Sigmoid colon (tissue), 7 donors: Measurements from ENCODE around the gene MYLK. TPM values are rescaled to one million over a fixed set of nuclear protein-coding genes. Genes with fewer than 3 reads are reported as not detected.

Source experiments
- DNase-seq: peaks from one replicate; pipeline ENCODE4 v3.0.0-alpha.2; 2019
- H3K27ac ChIP-seq, 4 donors: fragments of 200-600 bp; sonication (generic); one replicate each; pipeline ENCODE4 v1.5.1; 2016 to 2019; ENCODE audit warnings: mild to moderate bottlenecking in 1 of 4
- H3K27me3 ChIP-seq, 3 donors: fragments of 200-600 bp; sonication (generic); one replicate each; pipeline ENCODE4 v1.5.1; 2019; ENCODE audit warnings: mild to moderate bottlenecking in 1 of 3
- H3K36me3 ChIP-seq, 4 donors: fragments of 200-600 bp; sonication (generic); one replicate each; pipeline ENCODE4 v1.5.1; 2016 to 2019
- H3K4me1 ChIP-seq, 4 donors: fragments of 200-600 bp; sonication (generic); one replicate each; pipeline ENCODE4 v1.5.1; 2017 to 2019
- H3K4me3 ChIP-seq, 4 donors: fragments of 200-600 bp; sonication (generic); one replicate each; pipeline ENCODE4 v1.5.1; 2017 to 2019; ENCODE audit warnings: mild to moderate bottlenecking in 2 of 4, moderate library complexity in 1 of 4
- H3K9me3 ChIP-seq, 4 donors: fragments of 200-600 bp in 3 of 4; sonication (generic) in 3 of 4; one replicate each; pipeline versions ENCODE4 v1.5.1 to v1.6.1; 2013 to 2019
- EP300 ChIP-seq, 4 donors: sonication (generic); formaldehyde crosslinking; IDR thresholded peaks; one replicate each; pipeline ENCODE4 v1.6.1; 2017; ENCODE audit warnings: antibody characterized with exemption in 4 of 4
- POLR2A ChIP-seq, 2 donors: fragments of 450-650 bp; IDR thresholded peaks; one replicate each; pipeline ENCODE4 v1.6.1; 2016; ENCODE audit warnings: antibody characterized with exemption in 2 of 2, mild to moderate bottlenecking in 2 of 2, moderate library complexity in 2 of 2
- POLR2AphosphoS5 ChIP-seq, 4 donors: sonication (generic); formaldehyde crosslinking; IDR thresholded peaks; one replicate each; pipeline ENCODE4 v1.6.1; 2017; ENCODE audit warnings: antibody characterized with exemption in 4 of 4
- WGBS, 2 donors: extraction: QIAGEN DNeasy Blood & Tissue Kit; methylation state at CpG; one replicate each; pipeline ENCODE4 v1.1.7; 2013; 5-methylcytosine and 5-hydroxymethylcytosine counted together
- intact Hi-C: fragments of 100-400 bp; cut with DNase I; formaldehyde crosslinking; loops from one replicate; pipeline ENCODE4 v1.15.1; 2023
- polyA plus RNA-seq, 3 donors: library from polyadenylated mRNA; stranded (reverse); fragments of 200-250 nt; gene quantifications; one replicate each; pipeline ENCODE4 v1.2.3, GENCODE V29; 2013
- total RNA-seq, 4 donors: library from RNA; depleted of rRNA; stranded (reverse); fragments of >200 nt; gene quantifications; one replicate each; pipeline ENCODE4 v1.1.0, GENCODE V29; 2016
- TF ChIP-seq, protein P1 (sequence below), 4 experiments: fragments of 450-650 bp in 3 of 4; fragments of 200-600 bp in 1 of 4; IDR thresholded peaks; one replicate each; pipeline ENCODE4 v1.5.1; 2016 to 2019; ENCODE audit warnings: antibody characterized with exemption in 4 of 4, mild to moderate bottlenecking in 3 of 4, moderate library complexity in 2 of 4
- donor health status: healthy with polysubstance abuse.
- donor health status: Bipolar disorder and iron deficiency.
- donor health status: healthy.

MYLK gene
- total and polyA plus RNA-seq, 7 donors = 21.5 to 2,153 (median 1,169) TPM

DNA sequence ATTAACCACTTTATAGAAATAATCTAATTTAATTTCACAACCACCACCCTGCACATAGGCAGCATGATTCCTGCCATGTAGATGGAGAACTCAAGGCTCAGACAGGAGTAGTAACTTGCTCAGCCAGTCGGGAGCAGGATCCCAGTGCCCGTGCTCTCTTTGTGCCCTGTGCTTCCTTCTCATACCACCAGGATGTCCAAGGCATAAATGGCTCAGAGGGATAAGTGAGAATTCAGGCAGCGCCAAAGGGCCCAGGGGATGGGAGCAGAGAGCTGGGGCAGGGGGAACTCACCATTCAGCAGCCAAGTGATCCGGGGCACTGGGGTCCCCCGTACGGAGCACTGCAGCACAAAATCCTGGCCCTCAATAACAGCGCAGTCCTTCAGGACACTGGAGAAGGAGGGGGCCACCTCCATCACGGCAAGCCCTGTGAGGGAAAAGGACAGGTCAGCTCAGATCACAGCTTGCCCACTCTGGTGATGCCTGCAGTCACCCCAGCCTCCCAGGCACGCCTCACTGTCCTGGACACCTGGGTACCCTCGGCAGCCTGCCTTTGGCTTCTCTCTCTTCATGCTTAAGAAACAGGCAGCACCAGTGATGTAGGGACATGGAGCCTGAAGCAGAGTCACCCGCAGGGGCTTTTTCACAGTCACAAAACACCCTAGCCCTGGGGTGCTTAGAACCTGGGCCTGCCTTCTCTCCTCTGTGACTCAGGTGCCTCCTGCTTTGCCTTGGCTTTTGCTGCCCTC lies 158.3 kb downstream of the MYLK start:
- Histone ChIP-seq H3K4me3 (no peak overlapping the region), H3K9me3 (no peaks in the 10 kb centered on the region), H3K36me3 (no peaks in the 10 kb centered on the region), H3K27me3 (no peaks in the 10 kb centered on the region), H3K27ac (no peak overlapping the region), H3K4me1 (peaks cover 0 to 28% (median 23%) of the 10 kb centered on the region in 4 donors)
- no peak for DNase-seq
- intact Hi-C loops = no loop called here
- WGBS, 2 donors = 86 to 92% methylated on average over 11 of the region's 11 CpGs
- TF ChIP-seq POLR2AphosphoS5 (IDR thresholded peaks at IDR 0.05) (no peak), POLR2A (IDR thresholded peaks at IDR 0.05) (no peak), EP300 (IDR thresholded peaks at IDR 0.05) (no peak)
- TF ChIP-seq, protein P1, sequence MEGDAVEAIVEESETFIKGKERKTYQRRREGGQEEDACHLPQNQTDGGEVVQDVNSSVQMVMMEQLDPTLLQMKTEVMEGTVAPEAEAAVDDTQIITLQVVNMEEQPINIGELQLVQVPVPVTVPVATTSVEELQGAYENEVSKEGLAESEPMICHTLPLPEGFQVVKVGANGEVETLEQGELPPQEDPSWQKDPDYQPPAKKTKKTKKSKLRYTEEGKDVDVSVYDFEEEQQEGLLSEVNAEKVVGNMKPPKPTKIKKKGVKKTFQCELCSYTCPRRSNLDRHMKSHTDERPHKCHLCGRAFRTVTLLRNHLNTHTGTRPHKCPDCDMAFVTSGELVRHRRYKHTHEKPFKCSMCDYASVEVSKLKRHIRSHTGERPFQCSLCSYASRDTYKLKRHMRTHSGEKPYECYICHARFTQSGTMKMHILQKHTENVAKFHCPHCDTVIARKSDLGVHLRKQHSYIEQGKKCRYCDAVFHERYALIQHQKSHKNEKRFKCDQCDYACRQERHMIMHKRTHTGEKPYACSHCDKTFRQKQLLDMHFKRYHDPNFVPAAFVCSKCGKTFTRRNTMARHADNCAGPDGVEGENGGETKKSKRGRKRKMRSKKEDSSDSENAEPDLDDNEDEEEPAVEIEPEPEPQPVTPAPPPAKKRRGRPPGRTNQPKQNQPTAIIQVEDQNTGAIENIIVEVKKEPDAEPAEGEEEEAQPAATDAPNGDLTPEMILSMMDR (IDR thresholded peaks at IDR 0.05) = no peak

DNA sequence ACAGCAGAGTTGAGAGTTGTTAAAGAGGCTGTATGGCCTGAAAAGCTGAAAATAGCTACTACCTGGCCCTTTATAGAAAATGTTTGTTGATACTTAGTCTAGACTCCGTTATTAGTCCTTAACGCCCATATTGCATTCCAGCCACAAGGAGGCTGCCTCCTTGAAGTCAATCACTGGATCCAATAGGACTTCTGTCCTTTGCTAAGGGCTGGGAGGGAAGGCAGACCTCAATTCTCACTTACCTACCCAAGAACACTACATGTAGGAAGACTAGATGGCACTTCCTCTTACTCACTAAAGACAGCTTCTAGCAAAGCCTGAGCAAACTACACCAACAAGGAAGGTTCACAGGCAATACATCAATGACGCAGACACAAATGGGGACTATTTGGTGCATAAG lies 159.8 kb downstream of the MYLK start:
- Histone ChIP-seq H3K27me3 (no peaks in the 10 kb centered on the region), H3K27ac (peak overlapping the region in 3 of 4 donors; percentile 69 to 92 (median 74)), H3K36me3 (no peaks in the 10 kb centered on the region), H3K4me1 (peaks cover 0 to 43% (median 38%) of the 10 kb centered on the region in 4 donors), H3K4me3 (no peak overlapping the region), H3K9me3 (no peaks in the 10 kb centered on the region)
- 15 to 47% methylated on average over 3 of the region's 3 CpGs for WGBS, 2 donors
- intact Hi-C loops = no loop called here
- DNase-seq = no peak
- TF ChIP-seq POLR2AphosphoS5 (IDR thresholded peaks at IDR 0.05) (no peak), EP300 (IDR thresholded peaks at IDR 0.05) (no peak), POLR2A (IDR thresholded peaks at IDR 0.05) (no peak)
- TF ChIP-seq, protein P1 (IDR thresholded peaks at IDR 0.05) = no peak

DNA sequence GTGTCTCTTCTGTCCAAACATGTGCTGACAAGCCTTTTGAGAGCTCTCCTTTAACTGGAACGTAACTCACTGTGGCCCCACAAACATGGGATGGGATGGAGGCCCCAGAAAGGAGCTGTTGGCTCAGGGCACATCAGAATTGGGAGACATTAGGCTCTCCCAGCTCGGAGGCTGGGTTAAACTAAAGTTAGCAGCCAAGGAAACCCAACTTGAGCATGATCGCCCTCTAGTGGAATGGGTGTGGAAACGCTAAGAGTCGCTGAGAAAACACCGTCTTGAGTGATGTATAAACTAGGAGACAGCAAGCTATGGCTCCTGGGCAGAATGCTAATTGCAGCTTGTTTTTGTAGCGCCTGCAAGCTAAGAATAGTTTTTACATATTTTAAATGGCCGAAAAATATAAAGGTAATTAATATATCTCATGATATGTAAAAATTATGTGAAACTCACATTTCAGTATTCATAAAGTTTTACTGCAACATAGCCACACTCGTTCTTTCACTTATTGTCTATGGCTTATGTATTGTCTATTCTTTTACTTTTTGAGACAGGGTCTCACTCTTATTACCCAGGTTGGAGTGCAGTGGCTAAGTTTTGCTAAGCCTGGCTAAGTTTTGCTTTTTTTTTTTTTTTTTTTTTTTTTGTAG lies 160.5 kb downstream of the MYLK start:
- no peak for TF ChIP-seq POLR2A (IDR thresholded peaks at IDR 0.05)
- TF ChIP-seq POLR2AphosphoS5 (IDR thresholded peaks at IDR 0.05) = peak in 2 of 4 donors; percentile 15 to 38
- TF ChIP-seq, protein P1 (IDR thresholded peaks at IDR 0.05) = peak; percentile 73 to 81 (median 74)
- DNase-seq = peak; percentile 79
- Histone ChIP-seq H3K36me3 (no peaks in the 10 kb centered on the region), H3K4me3 (no peak overlapping the region), H3K9me3 (no peaks in the 10 kb centered on the region), H3K27ac (peak overlapping the region; percentile 60 to 92 (median 72)), H3K4me1 (peaks cover 0 to 50% (median 42%) of the 10 kb centered on the region in 4 donors), H3K27me3 (no peaks in the 10 kb centered on the region)
- intact Hi-C loops = loop anchor here (2.0 kb wide), 1 partner anchor 139 kb away; the partner anchor contains the start of gene HACD2
- 7 to 20% methylated on average over 9 of the region's 9 CpGs for WGBS, 2 donors

DNA sequence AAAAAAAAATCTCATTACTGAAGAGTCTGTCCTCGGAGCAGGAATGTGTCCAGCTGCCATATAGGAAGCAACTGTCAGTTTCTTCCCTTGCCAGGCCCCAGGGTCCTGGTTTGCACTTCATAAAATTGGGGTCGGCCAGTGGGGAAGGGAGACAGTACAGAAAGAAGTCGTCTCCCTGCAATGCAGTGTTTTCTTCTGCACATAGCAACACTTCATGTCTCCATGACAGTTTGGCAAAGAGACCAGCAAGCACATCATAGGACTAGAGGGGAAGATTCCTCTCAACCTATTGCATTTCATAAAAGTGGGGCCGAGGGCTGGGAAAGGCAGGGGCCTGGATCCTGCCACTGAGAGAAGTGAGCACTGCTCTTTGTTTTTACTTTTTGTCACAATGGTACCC lies 161.1 kb downstream of the MYLK start:
- WGBS, 2 donors = 65 to 71% methylated on average over 4 of the region's 4 CpGs
- Histone ChIP-seq H3K36me3 (no peaks in the 10 kb centered on the region), H3K27ac (peak overlapping the region; percentile 60 to 92 (median 72)), H3K4me1 (peaks cover 0 to 54% (median 43%) of the 10 kb centered on the region in 4 donors), H3K27me3 (no peaks in the 10 kb centered on the region), H3K4me3 (no peak overlapping the region), H3K9me3 (no peaks in the 10 kb centered on the region)
- intact Hi-C loops = loop anchor here (2.0 kb wide), 1 partner anchor 138 kb away; the partner anchor contains the start of gene HACD2
- TF ChIP-seq, protein P1 (IDR thresholded peaks at IDR 0.05) = no peak
- TF ChIP-seq POLR2A (IDR thresholded peaks at IDR 0.05) (no peak), POLR2AphosphoS5 (IDR thresholded peaks at IDR 0.05) (no peak), EP300 (IDR thresholded peaks at IDR 0.05) (no peak)
- DNase-seq = no peak
